Prostate gland (tissue), 2 donors: ENCODE results near the gene CRTC2. TPM values are rescaled to one million over a fixed set of nuclear protein-coding genes. Genes with fewer than 3 reads are reported as not detected.
"Not testable (repeated sequence)": the region's sequence is repeated elsewhere in the genome, so short reads cannot be mapped to it uniquely, and the experiment has no call there.

Source experiments
- DNase-seq: peaks from one replicate; pipeline ENCODE4 v3.0.0-alpha.2; 2019; ENCODE audit warnings: low spot score
- H3K27ac ChIP-seq, 2 donors: fragments of 200-600 bp; sonication (generic); 2 replicates each; pipeline ENCODE4 v1.5.1; 2017 to 2019
- H3K27me3 ChIP-seq: fragments of 200-600 bp; sonication (generic); replicated peaks from 2 replicates; pipeline ENCODE4 v1.5.1; 2019; ENCODE audit not compliant: insufficient read depth
- H3K36me3 ChIP-seq, 2 donors: fragments of 200-600 bp; sonication (generic); 1 replicate in 1 of 2; 2 replicates in 1 of 2; pipeline versions ENCODE4 v1.5.1 to v1.8.1; 2017 to 2019
- H3K4me1 ChIP-seq: fragments of 200-600 bp; sonication (generic); replicated peaks from 2 replicates; pipeline ENCODE4 v1.5.1; 2019
- H3K4me3 ChIP-seq, 2 donors: fragments of 200-600 bp; sonication (generic); 2 replicates each; pipeline ENCODE4 v1.5.1; 2017 to 2019
- H3K9me3 ChIP-seq: fragments of 200-600 bp; sonication (generic); 2 replicates; pipeline ENCODE4 v1.5.1; 2017
- CTCF ChIP-seq, 4 experiments: fragments of 200-600 bp in 2 of 4; fragments of 450-650 bp in 2 of 4; sonication (generic) in 2 of 4; IDR thresholded peaks; 1 replicate in 3 of 4; 2 replicates in 1 of 4; pipeline ENCODE4 v1.5.1; 2016 to 2019; ENCODE audit warnings: antibody characterized with exemption in 4 of 4, mild to moderate bottlenecking in 2 of 4, moderate library complexity in 2 of 4
- POLR2A ChIP-seq: fragments of 450-650 bp; IDR thresholded peaks from one replicate; pipeline ENCODE4 v1.6.1; 2016; ENCODE audit warnings: antibody characterized with exemption, mild to moderate bottlenecking
- POLR2AphosphoS5 ChIP-seq: sonication (generic); formaldehyde crosslinking; IDR thresholded peaks from one replicate; pipeline ENCODE4 v1.6.1; 2017; ENCODE audit warnings: antibody characterized with exemption
- WGBS: methylation state at CpG from one replicate; pipeline ENCODE4 v1.1.5; 2018; 5-methylcytosine and 5-hydroxymethylcytosine counted together
- intact Hi-C: fragments of 100-400 bp; cut with DNase I; formaldehyde crosslinking; loops from one replicate; pipeline ENCODE4 v1.14.2; 2022
- microRNA-seq: library from miRNA; unstranded; fragments of <30 nt; microRNA quantifications from one replicate; pipeline ENCODE4, GENCODE V29; 2016
- small RNA-seq, 2 donors: library from RNA; depleted of rRNA; stranded (forward); fragments of <200 nt; gene quantifications; one replicate each; pipeline ENCODE3, GENCODE V24; 2016
- total RNA-seq, 2 donors: library from RNA; depleted of rRNA; stranded (reverse); fragments of >200 nt; gene quantifications; one replicate each; pipeline ENCODE4 v1.1.0, GENCODE V29; 2016

The CRTC2 gene
- total RNA-seq, 2 donors from 2014 or later, result 18.5 to 30.2 TPM

- Histone ChIP-seq H3K9me3 (no peaks in the 10 kb centered on the region), H3K36me3 (no peaks in the 10 kb centered on the region), H3K27ac (no peak overlapping the region), H3K4me3 (no peak overlapping the region), H3K27me3 (no peaks in the 10 kb centered on the region), H3K4me1 (no peaks in the 10 kb centered on the region)
- no peak for TF ChIP-seq POLR2A
- TF ChIP-seq POLR2AphosphoS5, result no peak
- no peak for TF ChIP-seq CTCF (IDR thresholded peaks at IDR 0.05)
- DNase-seq, result no peak
- intact Hi-C loops, result no loop called here
- WGBS, result 91% methylated on average over 1 of the region's 1 CpG
Measured at GRCh38 chr1:153906396-153906795, 52.0 kb downstream of the CRTC2 start.

GRCh38 chr1:153905908-153906307, 52.5 kb downstream of the CRTC2 start:
- intact Hi-C loops, H3K4me1 ChIP-seq, H3K9me3 ChIP-seq, H3K4me3 ChIP-seq, H3K36me3 ChIP-seq, H3K27me3 ChIP-seq, H3K27ac ChIP-seq, DNase-seq: not testable (repeated sequence)
- WGBS, result 95% methylated on average over 8 of the region's 8 CpGs

- WGBS, result 89% methylated on average over 14 of the region's 14 CpGs
- TF ChIP-seq CTCF (IDR thresholded peaks at IDR 0.05), result no peak
- TF ChIP-seq POLR2A, result no peak
- TF ChIP-seq POLR2AphosphoS5, result no peak
- no peak for DNase-seq
Measured at GRCh38 chr1:153903841-153904455, 54.5 kb downstream of the CRTC2 start.

DNA sequence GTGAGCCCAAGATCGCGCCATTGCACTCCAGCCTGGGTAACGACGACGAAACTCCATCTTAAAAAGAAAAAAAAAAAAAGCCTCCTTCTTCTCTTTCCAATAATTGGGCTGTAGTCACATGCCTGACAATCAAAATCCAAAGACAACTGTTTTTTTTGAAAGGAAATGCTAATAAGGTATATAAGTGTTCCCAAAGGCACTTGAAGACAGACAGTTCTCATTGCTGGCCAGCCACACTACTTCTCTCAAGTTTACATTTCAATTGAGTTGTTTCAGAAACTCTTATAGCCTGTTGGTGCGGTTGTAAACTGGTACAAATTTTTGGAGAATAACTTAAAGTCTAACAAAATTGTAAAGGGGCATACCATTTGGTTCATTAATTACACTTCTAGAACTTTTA, 58.9 kb downstream of the CRTC2 start:
- Histone ChIP-seq H3K27me3 (no peaks in the 10 kb centered on the region), H3K9me3 (no peaks in the 10 kb centered on the region), H3K36me3 (no peaks in the 10 kb centered on the region), H3K4me1 (no peaks in the 10 kb centered on the region), H3K27ac (no peak overlapping the region), H3K4me3 (no peak overlapping the region)
- intact Hi-C loops, result no loop called here
- TF ChIP-seq CTCF (IDR thresholded peaks at IDR 0.05), result no peak
- no peak for DNase-seq
- WGBS, result 93% methylated on average over 6 of the region's 6 CpGs

More at GRCh38 chr1:153903841-153904455, 54.5 kb downstream of the CRTC2 start:
- H3K4me3 ChIP-seq, result no peak overlapping the region
- H3K9me3 ChIP-seq, result no peaks in the 10 kb centered on the region
- no peak overlapping the region for H3K27ac ChIP-seq
- H3K4me1 ChIP-seq, result no peaks in the 10 kb centered on the region
- no peaks in the 10 kb centered on the region for H3K36me3 ChIP-seq
- H3K27me3 ChIP-seq, result no peaks in the 10 kb centered on the region
- intact Hi-C loops, result no loop called here

Small RNA genes lying within 50 kb of the gene (microRNA-seq; reads per million reads assigned to microRNA genes)
- 0.50 reads per million for gene MIR6737

Small RNA genes lying within 50 kb of the gene (small RNA-seq; reads per million reads assigned to genes)
- 0 to 0.28 reads per million in 2 donors for gene MIR6737

Other genes with a start within 250 kb of the CRTC2 start
- gene INTS3, start 230.6 kb downstream of the CRTC2 start, total RNA-seq, result 10 to 100 TPM; 26.1 to 70.0 TPM
- gene SLC27A3, start 183.2 kb downstream of the CRTC2 start, total RNA-seq, result 10 to 100 TPM; 27.4 to 30.9 TPM
- gene GATAD2B, start 35.6 kb downstream of the CRTC2 start, total RNA-seq, result 10 to 100 TPM; 24.5 to 29.7 TPM
- 10 to 100 TPM; 18.1 to 28.3 TPM for gene DENND4B, start 11.9 kb downstream of the CRTC2 start, total RNA-seq
- gene SLC39A1, start 4.9 kb upstream of the CRTC2 start, total RNA-seq, result 100 to 1,000 TPM in 1 of 2 donors, 10 to 100 TPM in 1; 88.6 to 122 TPM
- 100 to 1,000 TPM; 109 to 386 TPM for gene CREB3L4, start 9.3 kb upstream of the CRTC2 start, total RNA-seq
- 100 to 1,000 TPM; 234 to 404 TPM for gene JTB, start 19.1 kb upstream of the CRTC2 start, total RNA-seq
- gene RAB13, start 27.7 kb upstream of the CRTC2 start, total RNA-seq, result 10 to 100 TPM; 49.1 to 49.3 TPM
- 1,000 to 10,000 TPM; 1,937 to 3,992 TPM for gene RPS27, start 32.1 kb upstream of the CRTC2 start, total RNA-seq
- gene NUP210L, start 196.5 kb upstream of the CRTC2 start, total RNA-seq, result 1 to 10 TPM in 1 of 2 donors, under 1 TPM in 1; 0.05 to 5.7 TPM
- gene TPM3, start 233.5 kb upstream of the CRTC2 start, total RNA-seq, result 100 to 1,000 TPM; 147 to 277 TPM
- not detected for gene CFAP141, start 247.7 kb upstream of the CRTC2 start, total RNA-seq